Endothelial cell of umbilical vein (primary cell): ENCODE data around the gene KAT2B. TPM values are rescaled to one million over a fixed set of nuclear protein-coding genes. Genes with fewer than 3 reads are reported as not detected.
"Not testable (repeated sequence)": the region's sequence is repeated elsewhere in the genome, so short reads cannot be mapped to it uniquely, and the experiment has no call there.

Source experiments
- BruUV-seq: library from RNA; stranded (reverse); fragments of 400-500 nt; replicated peaks from 2 replicates; lab custom pipeline; 2021; lab: Mats Ljungman, UMichigan
- CTCF ChIA-PET: fragments of 300-600, 350-600 bp; sonication (Branson Sonifier 250); formaldehyde crosslinking; loops from one replicate; lab custom pipeline; 2021; ENCODE audit warnings: antibody characterized with exemption, inconsistent platforms; lab: Charles Lee
- POLR2A ChIA-PET: fragments of 300-600, 350-600 bp; sonication (Branson Sonifier 250); formaldehyde crosslinking; loops from one replicate; lab custom pipeline; 2021; ENCODE audit warnings: antibody characterized with exemption, inconsistent platforms; lab: Charles Lee
- DNase-seq: peaks from one replicate; pipeline ENCODE4 v3.0.0-alpha.2; 2011; ENCODE audit warnings: low read depth, low spot score
- FAIRE-seq: peaks from 2 replicates; lab custom pipeline; 2011; peaks lifted over from hg19 to GRCh38; lab: Jason Lieb, UNC
- H2AFZ ChIP-seq: 2 replicates; pipeline ENCODE4 v1.6.0; 2012; ENCODE audit warnings: low read depth, low read length, control low read depth, inconsistent platforms
- H3K27ac ChIP-seq: 2 replicates; pipeline ENCODE4 v1.5.1; 2011; ENCODE audit warnings: low read depth, mild to moderate bottlenecking, control low read depth, low read length, moderate library complexity; ENCODE audit not compliant: insufficient read depth
- H3K27me3 ChIP-seq, 2 experiments: 2 replicates each; pipeline versions ENCODE4 v1.6.0 to v1.6.1; 2011; ENCODE audit warnings: low read length in 2 of 2, mixed read lengths in 1 of 2; ENCODE audit not compliant: control insufficient read depth in 2 of 2, insufficient read depth in 2 of 2
- H3K36me3 ChIP-seq, 2 experiments: 2 replicates in 1 of 2; 3 replicates in 1 of 2; pipeline ENCODE4 v1.5.1; 2011; ENCODE audit warnings: low read length in 2 of 2, mild to moderate bottlenecking in 1 of 2, moderate library complexity in 1 of 2; ENCODE audit not compliant: control insufficient read depth in 2 of 2, insufficient read depth in 2 of 2; ENCODE audit errors: extremely low read depth in 1 of 2
- H3K4me1 ChIP-seq: 3 replicates; pipeline ENCODE4 v1.5.1; 2011; ENCODE audit warnings: mild to moderate bottlenecking, low read length; ENCODE audit not compliant: control insufficient read depth, insufficient read depth; ENCODE audit errors: extremely low read depth
- H3K4me2 ChIP-seq: 2 replicates; pipeline ENCODE4 v1.6.1; 2011; ENCODE audit warnings: low read length, control low read depth, mixed read lengths; ENCODE audit not compliant: insufficient read depth
- H3K4me3 ChIP-seq, 3 experiments: fragments of 200-600 bp in 1 of 3; sonication (generic), shearing (Covaris generic) in 1 of 3; replicated peaks in 1 of 3; 2 replicates each; pipeline ENCODE4 v1.5.1; 2011 to 2016; ENCODE audit warnings: control low read depth in 3 of 3, low read length in 3 of 3, mild to moderate bottlenecking in 2 of 3, inconsistent platforms in 1 of 3, low read depth in 1 of 3, moderate library complexity in 1 of 3; ENCODE audit not compliant: insufficient read depth in 1 of 3
- H3K79me2 ChIP-seq: 2 replicates; pipeline ENCODE4 v1.6.0; 2012; ENCODE audit warnings: low read length, inconsistent platforms; ENCODE audit not compliant: control insufficient read depth, insufficient read depth
- H3K9ac ChIP-seq: replicated peaks from 2 replicates; pipeline ENCODE3; 2011; ENCODE audit warnings: low read length, control low read depth; ENCODE audit not compliant: insufficient read depth; ENCODE audit errors: extremely low read depth
- H3K9me1 ChIP-seq: replicated peaks from 3 replicates; pipeline ENCODE4 v1.6.0; 2011; ENCODE audit warnings: mild to moderate bottlenecking, low read length; ENCODE audit not compliant: control insufficient read depth, insufficient read depth; ENCODE audit errors: extremely low read depth
- H3K9me3 ChIP-seq: replicated peaks from 2 replicates; pipeline ENCODE4 v1.5.1; 2012; ENCODE audit warnings: low read length, inconsistent platforms; ENCODE audit not compliant: control insufficient read depth, insufficient read depth
- H4K20me1 ChIP-seq: replicated peaks from 2 replicates; pipeline ENCODE3; 2011; ENCODE audit warnings: mild to moderate bottlenecking, low read length; ENCODE audit not compliant: control insufficient read depth, insufficient read depth; ENCODE audit errors: extremely low read depth
- CTCF ChIP-seq, 2 donors: IDR thresholded peaks; 1 replicate in 1 of 2; 2 replicates in 1 of 2; pipeline ENCODE4 v1.5.1; 2011; ENCODE audit warnings: low read length in 2 of 2, mild to moderate bottlenecking in 2 of 2, moderate library complexity in 2 of 2, control low read depth in 1 of 2, inconsistent platforms in 1 of 2, low read depth in 1 of 2; ENCODE audit not compliant: insufficient read depth in 1 of 2; ENCODE audit errors: extremely low read depth in 1 of 2
- EZH2 ChIP-seq: IDR thresholded peaks from 2 replicates; pipeline ENCODE4 v1.6.1; 2012; ENCODE audit warnings: borderline replicate concordance, low read depth, mild to moderate bottlenecking, moderate library complexity, low read length, inconsistent platforms; ENCODE audit not compliant: severe bottlenecking
- FOS ChIP-seq: IDR thresholded peaks from 2 replicates; pipeline ENCODE4 v1.6.1; 2011; ENCODE audit warnings: mild to moderate bottlenecking, low read length, moderate library complexity, borderline replicate concordance; ENCODE audit not compliant: insufficient read depth
- GATA2 ChIP-seq: IDR thresholded peaks from 2 replicates; pipeline ENCODE4 v1.7.0; 2011; ENCODE audit warnings: low read depth, mild to moderate bottlenecking, moderate library complexity, mixed read lengths, low read length; ENCODE audit not compliant: insufficient read length, insufficient read depth
- JUN ChIP-seq: IDR thresholded peaks from 2 replicates; pipeline ENCODE4 v1.6.1; 2011; ENCODE audit warnings: borderline replicate concordance, low read depth; ENCODE audit not compliant: insufficient read length, insufficient read depth
- MAX ChIP-seq: IDR thresholded peaks from 2 replicates; pipeline ENCODE4 v1.6.1; 2011; ENCODE audit not compliant: insufficient read depth, insufficient read length
- MYC ChIP-seq: IDR thresholded peaks from one replicate; pipeline ENCODE4 v1.6.1; 2011; ENCODE audit warnings: mild to moderate bottlenecking, low read depth, low read length
- POLR2A ChIP-seq: IDR thresholded peaks from 2 replicates; pipeline ENCODE4 v1.6.1; 2012; ENCODE audit warnings: low read depth, mild to moderate bottlenecking, control low read depth, low read length
- POLR2AphosphoS5 ChIP-seq: IDR thresholded peaks from 2 replicates; pipeline ENCODE4 v1.6.1; 2012; ENCODE audit warnings: low read depth, mild to moderate bottlenecking, control low read depth, low read length, moderate library complexity; ENCODE audit not compliant: insufficient read depth
- dilution Hi-C: fragments of 300-500 bp; cut with MboI; formaldehyde crosslinking; loops from one replicate; pipeline ENCODE4 v1.15.0; 2019; ENCODE audit warnings: low sequenced_read_pairs; ENCODE audit not compliant: extremely low pct_ligation_motif_present
- intact Hi-C: fragments of 100-400 bp; cut with micrococcal nuclease; formaldehyde crosslinking; loops from one replicate; pipeline ENCODE4 v1.10.0; 2022
- polyA plus RNA-seq, 4 experiments: library from polyadenylated mRNA; depleted of rRNA in 3 of 4; stranded (reverse) in 3 of 4; unstranded in 1 of 4; fragments of >200 nt; gene quantifications; 2 replicates each; pipeline versions ENCODE4 v1.2.1 to v1.2.3, GENCODE V29; 2011 to 2012; ENCODE audit warnings: missing spikeins in 1 of 4
- total RNA-seq: library from RNA; stranded (reverse); gene quantifications from 2 replicates; pipeline ENCODE4 v1.2.3, GENCODE V29; 2021

The KAT2B gene
- total and polyA plus RNA-seq, 2 donors (not counting 3 experiments of a cell fraction or from before 2014, with no cell fraction given): 2.6 to 11.0 TPM

GRCh38 chr3:20015525-20015924, 24.7 kb upstream of the KAT2B start:
- no TSS peak for BruUV-seq

GRCh38 chr3:20016076-20016475, 24.2 kb upstream of the KAT2B start:
- FAIRE-seq, dilution Hi-C loops, H3K9me3 ChIP-seq, H4K20me1 ChIP-seq, H3K9me1 ChIP-seq, H3K36me3 ChIP-seq, intact Hi-C loops, H3K9ac ChIP-seq, H3K27ac ChIP-seq, H3K79me2 ChIP-seq, H2AFZ ChIP-seq, BruUV-seq, POLR2A ChIA-PET, H3K4me2 ChIP-seq, DNase-seq, H3K27me3 ChIP-seq, H3K4me1 ChIP-seq, H3K4me3 ChIP-seq: not testable (repeated sequence)
- CTCF ChIA-PET: interaction anchor here (1.3 kb wide), 1 partner anchor 8 kb away, joined by 3 read pairs; no protein-coding TSS in a partner anchor

More at GRCh38 chr3:20015525-20015924, 24.7 kb upstream of the KAT2B start:
- H4K20me1 ChIP-seq: no peaks in the 10 kb centered on the region
- DNase-seq (no peak), FAIRE-seq (no peak)
- no peaks in the 10 kb centered on the region for H3K4me1 ChIP-seq
- dilution Hi-C loops (no loop called here), intact Hi-C loops (no loop called here)
- ChIA-PET POLR2A (no interaction called here), CTCF (interaction anchor here (1.3 kb wide), 1 partner anchor 8 kb away, joined by 3 read pairs; no protein-coding TSS in a partner anchor)
- H3K4me2 ChIP-seq: no peak overlapping the region
- H3K4me3 ChIP-seq: no peak overlapping the region
- no peaks in the 10 kb centered on the region for H3K9me3 ChIP-seq
- H3K36me3 ChIP-seq: no peaks in the 10 kb centered on the region
- H3K27ac ChIP-seq: no peak overlapping the region
- no peaks in the 10 kb centered on the region for H3K9me1 ChIP-seq
- H3K9ac ChIP-seq: no peak overlapping the region
- no peaks in the 10 kb centered on the region for H3K27me3 ChIP-seq
- TF ChIP-seq EZH2 (no peak), MYC (no peak), POLR2AphosphoS5 (no peak), FOS (no peak), GATA2 (no peak), CTCF (IDR thresholded peaks at IDR 0.05; ENCODE audit: extremely low read depth in 1 of 2, insufficient read depth in 1 of 2, low read depth in 1 of 2, low read length in 2 of 2) (no peak), POLR2A (no peak), JUN (no peak), MAX (no peak)
- H2AFZ ChIP-seq: no peak overlapping the region
- no peaks in the 10 kb centered on the region for H3K79me2 ChIP-seq
